ENCODE results near the gene TBC1D22A.

The TBC1D22A gene

GRCh38 chr22:47199979-47200272 lies 437.5 kb downstream of the TBC1D22A start:
- H3K9me3 ChIP-seq (ENCODE audit: control insufficient read depth in 2 of 2, low read length in 2 of 2) = no peaks in the 10 kb centered on the region
- no peak overlapping the region for H3K4me3 ChIP-seq (ENCODE audit: low read length in 2 of 2)
- no peak overlapping the region for H3K27ac ChIP-seq (ENCODE audit: low read length)
- H3K27me3 ChIP-seq (ENCODE audit: control insufficient read depth in 1 of 2, insufficient read depth in 2 of 2, low read length in 2 of 2) = peaks cover 2 to 5% of the 10 kb centered on the region in 2 donors
- H3K9ac ChIP-seq (ENCODE audit: low read length in 2 of 2) = no peak overlapping the region
- H3K4me1 ChIP-seq (ENCODE audit: control insufficient read depth, insufficient read depth, low read length) = peaks cover 7% of the 10 kb centered on the region
- H3K36me3 ChIP-seq (ENCODE audit: control insufficient read depth in 2 of 2, insufficient read depth in 2 of 2, low read length in 2 of 2) = no peaks in the 10 kb centered on the region

- Histone ChIP-seq H3K27me3 (ENCODE audit: control insufficient read depth in 1 of 2, insufficient read depth in 2 of 2, low read length in 2 of 2) (peaks cover 2 to 5% of the 10 kb centered on the region in 2 donors), H3K9me3 (ENCODE audit: control insufficient read depth in 2 of 2, low read length in 2 of 2) (no peaks in the 10 kb centered on the region), H3K36me3 (ENCODE audit: control insufficient read depth in 2 of 2, insufficient read depth in 2 of 2, low read length in 2 of 2) (no peaks in the 10 kb centered on the region), H3K4me3 (ENCODE audit: low read length in 2 of 2) (no peak overlapping the region), H3K27ac (ENCODE audit: low read length) (no peak overlapping the region), H3K9ac (ENCODE audit: low read length in 2 of 2) (no peak overlapping the region), H3K4me1 (ENCODE audit: control insufficient read depth, insufficient read depth, low read length) (peaks cover 7% of the 10 kb centered on the region)
Measured at GRCh38 chr22:47200273-47201051, 438.0 kb downstream of the TBC1D22A start.

GRCh38 chr22:47201186-47201995 lies 438.9 kb downstream of the TBC1D22A start:
- Histone ChIP-seq H3K9me3 (ENCODE audit: control insufficient read depth in 2 of 2, low read length in 2 of 2) (no peaks in the 10 kb centered on the region), H3K36me3 (ENCODE audit: control insufficient read depth in 2 of 2, insufficient read depth in 2 of 2, low read length in 2 of 2) (no peaks in the 10 kb centered on the region), H3K9ac (ENCODE audit: low read length in 2 of 2) (no peak overlapping the region), H3K4me1 (ENCODE audit: control insufficient read depth, insufficient read depth, low read length) (peaks cover 7% of the 10 kb centered on the region), H3K4me3 (ENCODE audit: low read length in 2 of 2) (no peak overlapping the region), H3K27me3 (ENCODE audit: control insufficient read depth in 1 of 2, insufficient read depth in 2 of 2, low read length in 2 of 2) (peaks cover 2 to 5% of the 10 kb centered on the region in 2 donors), H3K27ac (ENCODE audit: low read length) (no peak overlapping the region)

GRCh38 chr22:47201996-47202818 lies 439.8 kb downstream of the TBC1D22A start:
- peaks cover 2 to 5% of the 10 kb centered on the region in 2 donors for H3K27me3 ChIP-seq (ENCODE audit: control insufficient read depth in 1 of 2, insufficient read depth in 2 of 2, low read length in 2 of 2)

GRCh38 chr22:47202819-47203553 lies 440.5 kb downstream of the TBC1D22A start:
- Histone ChIP-seq H3K9me3 (ENCODE audit: control insufficient read depth in 2 of 2, low read length in 2 of 2) (no peaks in the 10 kb centered on the region), H3K27ac (ENCODE audit: low read length) (no peak overlapping the region), H3K27me3 (ENCODE audit: control insufficient read depth in 1 of 2, insufficient read depth in 2 of 2, low read length in 2 of 2) (peaks cover 1 to 2% of the 10 kb centered on the region in 2 donors), H3K36me3 (ENCODE audit: control insufficient read depth in 2 of 2, insufficient read depth in 2 of 2, low read length in 2 of 2) (no peaks in the 10 kb centered on the region), H3K4me3 (ENCODE audit: low read length in 2 of 2) (no peak overlapping the region), H3K9ac (ENCODE audit: low read length in 2 of 2) (no peak overlapping the region), H3K4me1 (ENCODE audit: control insufficient read depth, insufficient read depth, low read length) (peaks cover 7% of the 10 kb centered on the region)

More at GRCh38 chr22:47201996-47202818, 439.8 kb downstream of the TBC1D22A start:
- H3K27ac ChIP-seq (ENCODE audit: low read length) = no peak overlapping the region
- H3K4me3 ChIP-seq (ENCODE audit: low read length in 2 of 2) = no peak overlapping the region
- H3K9me3 ChIP-seq (ENCODE audit: control insufficient read depth in 2 of 2, low read length in 2 of 2) = no peaks in the 10 kb centered on the region
- peaks cover 7% of the 10 kb centered on the region for H3K4me1 ChIP-seq (ENCODE audit: control insufficient read depth, insufficient read depth, low read length)
- no peak overlapping the region for H3K9ac ChIP-seq (ENCODE audit: low read length in 2 of 2)
- no peaks in the 10 kb centered on the region for H3K36me3 ChIP-seq (ENCODE audit: control insufficient read depth in 2 of 2, insufficient read depth in 2 of 2, low read length in 2 of 2)

- no peak overlapping the region for H3K4me3 ChIP-seq (ENCODE audit: low read length in 2 of 2)
- peaks cover 0 to 2% of the 10 kb centered on the region in 2 donors for H3K27me3 ChIP-seq (ENCODE audit: control insufficient read depth in 1 of 2, insufficient read depth in 2 of 2, low read length in 2 of 2)
- H3K9me3 ChIP-seq (ENCODE audit: control insufficient read depth in 2 of 2, low read length in 2 of 2) = no peaks in the 10 kb centered on the region
- H3K4me1 ChIP-seq (ENCODE audit: control insufficient read depth, insufficient read depth, low read length) = peaks cover 7% of the 10 kb centered on the region
- no peak overlapping the region for H3K9ac ChIP-seq (ENCODE audit: low read length in 2 of 2)
- H3K36me3 ChIP-seq (ENCODE audit: control insufficient read depth in 2 of 2, insufficient read depth in 2 of 2, low read length in 2 of 2) = no peaks in the 10 kb centered on the region
- H3K27ac ChIP-seq (ENCODE audit: low read length) = no peak overlapping the region
Measured at GRCh38 chr22:47203554-47203991, 441.1 kb downstream of the TBC1D22A start.

- no peaks in the 10 kb centered on the region for H3K9me3 ChIP-seq (ENCODE audit: control insufficient read depth in 2 of 2, low read length in 2 of 2)
- H3K9ac ChIP-seq (ENCODE audit: low read length in 2 of 2) = no peak overlapping the region
- H3K4me1 ChIP-seq (ENCODE audit: control insufficient read depth, insufficient read depth, low read length) = peaks cover 7% of the 10 kb centered on the region
- H3K4me3 ChIP-seq (ENCODE audit: low read length in 2 of 2) = no peak overlapping the region
- H3K36me3 ChIP-seq (ENCODE audit: control insufficient read depth in 2 of 2, insufficient read depth in 2 of 2, low read length in 2 of 2) = no peaks in the 10 kb centered on the region
- H3K27me3 ChIP-seq (ENCODE audit: control insufficient read depth in 1 of 2, insufficient read depth in 2 of 2, low read length in 2 of 2) = peaks cover 0 to 2% of the 10 kb centered on the region in 2 donors
- no peak overlapping the region for H3K27ac ChIP-seq (ENCODE audit: low read length)
Measured at GRCh38 chr22:47204002-47204979, 441.8 kb downstream of the TBC1D22A start.

- Histone ChIP-seq H3K36me3 (ENCODE audit: control insufficient read depth in 2 of 2, insufficient read depth in 2 of 2, low read length in 2 of 2) (no peaks in the 10 kb centered on the region), H3K4me1 (ENCODE audit: control insufficient read depth, insufficient read depth, low read length) (peaks cover 6% of the 10 kb centered on the region), H3K9me3 (ENCODE audit: control insufficient read depth in 2 of 2, low read length in 2 of 2) (no peaks in the 10 kb centered on the region), H3K4me3 (ENCODE audit: low read length in 2 of 2) (no peak overlapping the region), H3K27me3 (ENCODE audit: control insufficient read depth in 1 of 2, insufficient read depth in 2 of 2, low read length in 2 of 2) (peaks cover 0 to 2% of the 10 kb centered on the region in 2 donors), H3K27ac (ENCODE audit: low read length) (no peak overlapping the region), H3K9ac (ENCODE audit: low read length in 2 of 2) (no peak overlapping the region)
Measured at GRCh38 chr22:47205081-47205491, 442.6 kb downstream of the TBC1D22A start.

GRCh38 chr22:47205554-47205953 lies 443.1 kb downstream of the TBC1D22A start:
- no peak overlapping the region for H3K27ac ChIP-seq (ENCODE audit: low read length)
- H3K4me3 ChIP-seq (ENCODE audit: low read length in 2 of 2) = no peak overlapping the region
- no peaks in the 10 kb centered on the region for H3K27me3 ChIP-seq (ENCODE audit: control insufficient read depth in 1 of 2, insufficient read depth in 2 of 2, low read length in 2 of 2)
- peaks cover under 1% of the 10 kb centered on the region for H3K4me1 ChIP-seq (ENCODE audit: control insufficient read depth, insufficient read depth, low read length)
- no peak overlapping the region for H3K9ac ChIP-seq (ENCODE audit: low read length in 2 of 2)
- H3K9me3 ChIP-seq (ENCODE audit: control insufficient read depth in 2 of 2, low read length in 2 of 2) = no peaks in the 10 kb centered on the region
- no peaks in the 10 kb centered on the region for H3K36me3 ChIP-seq (ENCODE audit: control insufficient read depth in 2 of 2, insufficient read depth in 2 of 2, low read length in 2 of 2)
